Vagina (tissue), 2 donors: ENCODE results near the gene CNTLN.

Experiments used
- POLR2A ChIP-seq, 2 donors: fragments of 450-650 bp; IDR thresholded peaks; one replicate each; pipeline ENCODE4 v1.6.1; 2017; ENCODE audit warnings: antibody characterized with exemption in 2 of 2, mild to moderate bottlenecking in 2 of 2, moderate library complexity in 2 of 2
- TF ChIP-seq, protein P1 (sequence below), 3 experiments: fragments of 450-650 bp in 2 of 3; fragments of 200-600 bp in 1 of 3; sonication (generic) in 1 of 3; IDR thresholded peaks; one replicate each; pipeline ENCODE4 v1.5.1; 2017 to 2019; ENCODE audit warnings: antibody characterized with exemption in 3 of 3, mild to moderate bottlenecking in 2 of 3, moderate library complexity in 2 of 3

DNA sequence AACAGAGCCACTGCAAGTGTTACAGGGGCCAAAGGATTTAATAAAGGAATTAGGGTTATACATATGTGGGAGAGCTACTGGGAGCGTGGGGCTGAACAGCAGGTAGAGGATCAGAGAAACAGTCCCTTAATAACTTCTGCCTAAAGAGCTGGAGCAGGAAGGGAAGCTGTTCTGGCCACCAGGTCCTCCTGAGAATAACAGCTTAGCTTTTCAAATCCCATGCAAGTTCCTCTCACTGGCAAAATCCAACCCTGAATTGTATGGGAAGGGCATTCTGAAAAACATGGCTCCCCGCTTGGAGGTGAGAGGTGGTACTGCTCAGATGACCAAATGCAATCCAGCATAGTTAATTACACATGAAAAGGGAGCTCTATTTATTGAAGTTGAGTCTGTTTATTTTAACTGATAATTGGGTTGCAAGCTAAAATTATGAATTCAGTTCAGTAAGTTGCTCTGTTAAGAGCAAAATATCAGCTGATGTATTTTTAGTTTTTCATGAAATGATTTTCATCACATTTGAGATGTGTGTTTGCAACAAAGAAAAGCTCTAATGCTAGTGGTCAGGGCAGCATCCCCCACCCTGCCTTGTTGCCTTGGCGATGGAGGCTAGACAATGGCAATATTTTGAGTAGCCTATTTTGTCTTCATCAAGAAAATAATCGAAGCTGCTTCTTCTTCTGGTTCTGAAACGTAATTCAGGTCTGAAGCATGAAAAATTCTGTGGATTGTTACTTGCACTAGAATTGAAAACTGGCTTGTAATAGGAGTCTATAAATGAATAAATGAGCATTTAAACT lies 385.6 kb downstream of the CNTLN start:
- TF ChIP-seq, protein P1, sequence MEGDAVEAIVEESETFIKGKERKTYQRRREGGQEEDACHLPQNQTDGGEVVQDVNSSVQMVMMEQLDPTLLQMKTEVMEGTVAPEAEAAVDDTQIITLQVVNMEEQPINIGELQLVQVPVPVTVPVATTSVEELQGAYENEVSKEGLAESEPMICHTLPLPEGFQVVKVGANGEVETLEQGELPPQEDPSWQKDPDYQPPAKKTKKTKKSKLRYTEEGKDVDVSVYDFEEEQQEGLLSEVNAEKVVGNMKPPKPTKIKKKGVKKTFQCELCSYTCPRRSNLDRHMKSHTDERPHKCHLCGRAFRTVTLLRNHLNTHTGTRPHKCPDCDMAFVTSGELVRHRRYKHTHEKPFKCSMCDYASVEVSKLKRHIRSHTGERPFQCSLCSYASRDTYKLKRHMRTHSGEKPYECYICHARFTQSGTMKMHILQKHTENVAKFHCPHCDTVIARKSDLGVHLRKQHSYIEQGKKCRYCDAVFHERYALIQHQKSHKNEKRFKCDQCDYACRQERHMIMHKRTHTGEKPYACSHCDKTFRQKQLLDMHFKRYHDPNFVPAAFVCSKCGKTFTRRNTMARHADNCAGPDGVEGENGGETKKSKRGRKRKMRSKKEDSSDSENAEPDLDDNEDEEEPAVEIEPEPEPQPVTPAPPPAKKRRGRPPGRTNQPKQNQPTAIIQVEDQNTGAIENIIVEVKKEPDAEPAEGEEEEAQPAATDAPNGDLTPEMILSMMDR (IDR thresholded peaks at IDR 0.05): no peak
- TF ChIP-seq POLR2A (IDR thresholded peaks at IDR 0.05): no peak
